HG02623 (cell line): Measurements from ENCODE around the gene CAPS2.
"Not testable (repeated sequence)": the region's sequence is repeated elsewhere in the genome, so short reads cannot be mapped to it uniquely, and the experiment has no call there.

ENCODE experiments used
- ATAC-seq: cut with Tn5 transposase; IDR thresholded peaks from one replicate; pipeline ENCODE4 v1.9.1; 2021; ENCODE audit warnings: moderate library complexity; ENCODE audit not compliant: unreplicated experiment

Gene CAPS2

GRCh38 chr12:75329918-75330826, at the start of gene CAPS2:
Gene CAPS2, minus strand, starts transcription at chr12:75330324. Its CDS starts 3,826 bp downstream, at chr12:75326498.
- peak; percentile 88 for ATAC-seq

- ATAC-seq: no peak
Observed at GRCh38 chr12:75378354-75378753, 48.2 kb upstream of the CAPS2 start.

DNA sequence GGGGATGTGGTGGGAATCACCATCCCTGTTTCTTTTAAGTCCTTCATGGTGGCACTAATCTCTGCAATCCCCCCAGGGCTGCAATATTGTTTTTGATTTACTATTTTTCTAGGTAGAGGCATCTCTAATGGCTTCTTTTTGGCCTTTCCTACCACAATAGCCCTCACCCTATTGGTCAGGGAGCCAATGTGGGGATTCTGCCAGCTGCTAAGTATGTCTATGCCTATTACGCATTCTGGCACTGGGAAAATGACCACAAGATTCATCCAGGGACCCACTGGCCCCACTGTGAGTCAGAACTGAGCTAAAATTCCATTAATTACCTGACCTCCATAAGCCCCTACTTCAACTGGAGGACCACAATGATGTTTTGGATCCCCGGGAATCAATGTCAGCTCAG, 44.8 kb upstream of the CAPS2 start:
- no peak for ATAC-seq

DNA sequence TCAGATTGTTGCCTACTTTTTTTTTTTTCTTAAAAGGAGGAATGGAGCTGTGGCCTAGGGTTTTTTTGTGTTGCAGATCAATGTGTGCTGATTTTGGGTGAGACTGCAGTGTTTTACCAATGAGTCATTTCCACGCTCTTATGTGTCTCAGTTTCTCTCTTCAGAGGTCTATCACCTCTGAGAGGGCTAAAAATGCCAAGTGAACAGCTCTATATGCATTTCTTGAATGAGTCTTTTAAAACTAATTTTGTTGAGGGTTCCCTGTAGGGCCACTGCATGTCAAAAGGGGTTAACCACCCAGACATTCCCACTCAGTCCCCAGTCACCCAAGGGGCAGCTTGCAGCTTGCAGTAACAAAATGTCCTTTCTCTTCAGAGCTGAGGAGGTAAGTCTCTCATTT, 36.5 kb upstream of the CAPS2 start:
- ATAC-seq: peak; percentile 58

DNA sequence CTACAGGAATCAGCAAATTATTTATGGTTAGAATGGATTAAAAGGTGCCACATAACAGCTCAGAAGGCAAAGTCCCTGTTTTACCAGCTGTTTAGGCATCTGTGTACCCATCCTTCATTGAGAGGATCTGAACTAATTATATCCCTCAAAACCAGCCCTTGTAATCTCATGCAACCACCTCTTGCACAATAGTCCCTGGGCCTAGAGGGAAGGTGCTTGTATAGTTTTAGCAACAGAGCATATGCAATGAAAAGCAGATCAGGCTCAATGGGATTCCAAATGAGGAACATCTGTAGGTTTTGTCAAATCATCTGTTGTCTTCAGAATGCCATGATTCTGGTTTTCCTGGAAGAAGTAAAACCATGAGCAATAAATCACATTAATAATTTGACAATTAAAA, 34.8 kb upstream of the CAPS2 start:
- no peak for ATAC-seq

- no peak for ATAC-seq
Observed at GRCh38 chr12:75361408-75361807, 31.3 kb upstream of the CAPS2 start.

DNA sequence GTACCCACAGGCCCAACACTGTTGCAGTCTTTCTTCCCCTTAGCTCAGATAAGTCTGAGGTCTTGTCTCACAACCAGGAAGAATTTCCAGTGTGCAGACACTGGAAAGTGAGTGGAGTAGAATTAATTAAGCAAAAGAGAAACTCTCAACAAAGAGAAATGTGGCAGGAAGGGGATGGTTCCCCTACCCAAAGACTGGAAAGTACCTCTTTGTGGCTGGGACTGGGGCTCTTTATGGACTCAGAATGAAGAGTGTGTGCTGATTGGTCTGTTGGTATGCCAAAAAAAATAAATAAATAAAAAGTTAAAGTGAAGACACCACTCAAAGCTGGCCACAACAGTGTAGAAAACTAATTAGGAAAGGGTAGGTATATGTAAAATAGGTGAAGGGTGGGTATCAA, 30.8 kb upstream of the CAPS2 start:
- no peak for ATAC-seq

GRCh38 chr12:75354011-75354410, 23.9 kb upstream of the CAPS2 start:
- no peak for ATAC-seq

- ATAC-seq: no peak
Observed at GRCh38 chr12:75350413-75350812, 20.3 kb upstream of the CAPS2 start.

GRCh38 chr12:75349946-75350345, 19.8 kb upstream of the CAPS2 start:
- ATAC-seq: no peak

DNA sequence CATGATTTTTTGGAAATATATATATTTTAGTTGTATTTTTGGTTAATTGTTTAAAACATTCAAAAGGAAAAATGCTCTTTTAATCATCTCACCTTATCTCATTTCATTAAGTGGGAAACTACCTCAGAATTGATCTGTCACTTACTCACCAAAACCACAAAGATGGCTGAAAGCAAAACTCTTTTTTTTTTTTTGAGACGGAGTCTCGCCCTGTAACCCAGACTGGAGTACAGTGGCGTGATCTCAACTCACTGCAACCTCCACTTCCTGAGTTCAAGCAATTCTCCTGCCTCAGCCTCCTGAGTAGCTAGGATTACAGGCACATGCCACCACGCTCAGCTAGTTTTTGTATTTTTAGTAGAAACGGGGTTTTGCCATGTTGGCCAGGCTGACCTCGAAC, 16.1 kb upstream of the CAPS2 start:
- ATAC-seq: not testable (repeated sequence)

GRCh38 chr12:75345531-75345930, 15.4 kb upstream of the CAPS2 start:
- no peak for ATAC-seq

GRCh38 chr12:75341873-75342272, 11.7 kb upstream of the CAPS2 start:
- ATAC-seq: no peak

DNA sequence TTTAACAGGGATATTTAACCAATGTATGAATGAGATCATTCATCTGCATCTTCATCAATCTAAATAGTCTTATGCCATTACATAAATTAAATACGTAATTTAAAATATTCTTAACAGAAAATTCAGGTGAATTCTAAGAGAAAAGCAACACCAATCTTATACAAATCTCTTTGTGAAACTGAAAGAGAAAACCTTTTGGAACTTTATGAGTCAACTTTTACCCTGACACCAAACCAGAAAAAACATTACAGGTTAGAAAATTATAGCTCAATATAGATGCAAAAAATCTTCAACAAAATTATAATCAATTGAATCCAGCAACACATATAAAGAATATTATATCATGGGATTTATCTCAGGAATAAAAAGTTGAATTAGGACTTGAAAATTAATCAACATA, 7.8 kb upstream of the CAPS2 start:
- ATAC-seq: peak; percentile 40

DNA sequence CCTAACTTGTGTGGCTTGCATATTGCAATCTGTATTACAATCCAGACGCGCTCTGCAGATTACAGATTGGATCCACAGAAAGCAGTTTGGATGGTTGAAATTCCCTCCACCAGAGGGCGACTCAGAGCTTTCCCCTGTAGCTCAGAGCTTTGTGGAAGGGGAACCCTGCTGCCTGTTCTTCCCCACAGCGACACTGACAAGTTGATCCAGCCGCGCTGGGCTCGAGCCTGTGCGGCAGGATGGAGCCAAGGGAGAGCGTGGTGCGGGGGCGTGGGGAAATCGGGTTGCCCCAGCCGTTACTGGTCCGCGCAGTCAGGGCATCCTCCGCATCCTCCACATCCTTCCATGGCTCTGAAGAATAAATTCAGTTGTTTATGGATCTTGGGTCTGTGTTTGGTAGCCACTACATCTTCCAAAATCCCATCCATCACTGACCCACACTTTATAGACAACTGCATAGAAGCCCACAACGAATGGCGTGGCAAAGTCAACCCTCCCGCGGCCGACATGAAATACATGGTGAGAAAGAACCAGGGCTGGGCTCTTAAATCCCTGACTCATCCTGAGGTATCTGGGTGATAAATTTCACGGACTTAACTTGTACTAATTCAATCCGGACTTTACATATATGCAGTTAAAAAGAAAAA, 4.4 kb upstream of the CAPS2 start, which contains the start of gene GLIPR1L1:
GLIPR1L1 (plus strand) TSS at position 287 of the 647 bp plus-strand sequence; CDS start at position 346, 59 bp downstream.
- peak; percentile 59 for ATAC-seq

DNA sequence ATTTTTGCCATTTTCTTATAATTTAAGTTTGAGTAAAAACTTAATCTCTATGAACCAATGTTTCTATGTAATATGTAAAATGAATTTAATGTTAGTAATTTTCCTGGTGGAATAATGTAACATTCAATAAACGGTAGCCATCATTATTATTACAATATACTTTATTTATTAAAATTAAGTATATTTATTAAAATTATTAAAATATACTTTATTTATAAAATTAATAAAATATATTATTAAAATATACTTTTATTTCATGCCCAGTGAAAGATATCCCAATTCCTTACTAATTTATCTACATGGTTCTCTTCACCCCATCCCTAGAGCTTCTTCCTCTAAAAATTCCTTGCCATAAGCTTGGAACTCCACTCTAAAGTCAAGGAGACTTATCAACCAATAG, 2.5 kb downstream of the CAPS2 start:
- ATAC-seq: no peak

DNA sequence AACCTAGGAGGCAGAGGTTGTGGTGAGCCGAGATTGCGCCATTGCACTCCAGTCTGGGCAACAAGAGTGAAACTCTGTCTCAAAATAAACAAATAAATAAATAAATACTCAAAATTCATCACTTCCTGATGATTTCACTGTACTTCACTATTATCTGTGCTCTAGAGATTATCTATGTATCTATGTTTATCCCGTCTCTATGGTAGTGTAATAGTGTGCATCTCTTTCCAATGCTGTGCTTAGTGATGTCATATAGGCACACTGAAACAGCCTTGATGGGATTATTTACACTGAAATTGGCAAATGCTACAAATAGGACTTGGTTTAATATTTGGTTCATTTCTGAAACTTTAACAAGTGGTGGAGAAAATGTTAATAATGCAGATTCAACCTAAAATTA, 6.5 kb downstream of the CAPS2 start:
- no peak for ATAC-seq

DNA sequence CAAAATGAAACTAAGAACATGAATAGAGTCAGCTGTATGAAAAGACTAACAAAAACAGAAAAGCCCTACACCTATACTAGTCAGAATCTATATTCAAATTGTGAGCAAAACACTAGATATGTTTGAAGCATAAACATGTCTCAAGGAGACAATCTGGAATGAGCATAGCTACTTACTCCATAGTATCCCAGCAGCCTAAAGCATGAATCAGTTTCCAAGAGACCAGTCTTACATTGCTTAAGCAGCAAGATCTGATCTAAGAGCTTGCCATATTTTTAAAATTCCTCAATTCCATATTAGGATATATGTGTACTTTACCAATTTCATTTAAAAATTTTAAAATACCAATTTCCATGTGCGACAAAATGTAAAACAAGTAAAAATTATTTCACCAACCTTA, 7.7 kb downstream of the CAPS2 start:
- no peak for ATAC-seq

GRCh38 chr12:75317784-75318183, 12.3 kb downstream of the CAPS2 start:
- ATAC-seq: no peak

- no peak for ATAC-seq
Observed at GRCh38 chr12:75315518-75315917, 14.6 kb downstream of the CAPS2 start.

GRCh38 chr12:75311369-75311768, 18.8 kb downstream of the CAPS2 start:
- ATAC-seq: no peak

DNA sequence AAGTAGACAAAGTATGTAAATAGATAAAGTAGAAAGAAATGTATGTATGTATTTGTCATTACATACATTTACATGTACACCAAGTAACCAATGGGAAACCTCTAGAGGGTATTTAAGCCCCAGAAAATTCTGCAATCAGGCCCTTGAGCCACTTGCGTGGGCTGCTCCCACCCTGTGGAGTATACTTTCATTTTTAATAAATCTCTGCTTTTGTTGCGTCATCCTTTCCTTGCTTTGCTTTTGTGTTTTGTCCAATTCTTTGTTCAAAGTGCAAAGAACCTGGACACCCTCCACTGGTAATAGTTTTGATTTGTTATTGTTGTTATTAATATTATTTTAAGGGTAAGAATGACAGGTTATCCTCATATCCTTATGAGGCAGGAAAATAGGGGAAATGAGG, 21.8 kb downstream of the CAPS2 start:
- ATAC-seq: no peak
